CD4-positive, alpha-beta T cell treated with Interleukin-15 for 4 hours (primary cell): ENCODE results near the gene MPND.

ENCODE experiments used
- DNase-seq: peaks from one replicate; pipeline ENCODE4 v3.0.0-alpha.2; 2020; ENCODE audit warnings: low spot score

Gene MPND

GRCh38 chr19:4343370-4344307 lies at the start of gene MPND:
Gene MPND, plus strand, starts transcription at chr19:4343562. Its CDS starts 32 bp downstream, at chr19:4343594.
- DNase-seq = peak; percentile 87

- DNase-seq = no peak
Observed at GRCh38 chr19:4294389-4294788, 49.0 kb upstream of the MPND start.

GRCh38 chr19:4295972-4296771 lies 47.2 kb upstream of the MPND start:
- no peak for DNase-seq

- no peak for DNase-seq
Observed at GRCh38 chr19:4297901-4298809, 45.2 kb upstream of the MPND start.

- no peak for DNase-seq
Observed at GRCh38 chr19:4298810-4299550, 44.4 kb upstream of the MPND start.

DNA sequence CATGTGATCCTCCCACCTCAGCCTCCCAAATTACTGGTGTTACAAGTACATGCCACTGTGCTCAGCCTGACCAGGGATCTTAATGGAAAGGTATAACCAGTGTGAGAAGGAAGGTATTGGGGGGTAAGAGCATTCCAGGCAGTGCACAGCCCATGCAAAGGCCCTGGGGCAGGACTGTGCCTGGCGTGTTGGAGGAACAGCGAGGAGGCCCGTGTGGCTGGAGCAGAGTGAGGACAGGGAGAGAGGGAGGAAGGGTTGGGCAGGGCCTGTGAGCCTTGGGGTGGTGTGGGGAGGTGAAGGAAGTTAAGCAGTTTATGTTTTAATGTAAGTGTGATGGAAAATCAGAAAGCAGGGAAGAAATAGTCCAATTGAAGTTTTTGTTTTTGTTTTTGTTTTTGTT lies 42.8 kb upstream of the MPND start:
- no peak for DNase-seq

- no peak for DNase-seq
Observed at GRCh38 chr19:4301590-4302242, 41.6 kb upstream of the MPND start.

GRCh38 chr19:4302243-4302640 lies 41.1 kb upstream of the MPND start, which contains the start of gene TMIGD2:
Gene TMIGD2, minus strand, starts transcription at chr19:4302389. Its CDS starts 4 bp downstream, at chr19:4302385.
- no peak for DNase-seq

GRCh38 chr19:4303819-4304537 lies 39.4 kb upstream of the MPND start:
- no peak for DNase-seq

GRCh38 chr19:4304538-4305256 lies 38.7 kb upstream of the MPND start, which contains the start of gene FSD1:
Gene FSD1, plus strand, starts transcription at chr19:4304598. Its CDS starts 149 bp downstream, at chr19:4304747.
- DNase-seq = peak; percentile 53

DNA sequence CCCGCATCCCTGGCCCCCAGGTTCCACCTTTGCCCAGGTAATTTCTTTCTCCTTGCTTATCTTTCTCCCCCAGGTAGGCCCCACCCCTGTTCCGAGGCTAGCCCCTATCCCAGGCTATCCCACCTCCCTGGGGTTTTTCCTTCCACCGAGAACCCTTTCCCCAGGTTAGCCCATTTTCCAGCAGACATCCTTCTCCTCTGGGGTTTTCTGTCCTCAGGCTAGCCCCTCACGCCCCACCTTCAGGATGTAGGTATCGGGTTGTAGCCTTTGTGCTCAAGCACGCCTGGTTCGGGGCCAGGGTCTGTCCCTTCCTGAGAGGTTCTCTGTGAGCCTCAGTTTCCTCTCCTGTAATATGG lies 38.1 kb upstream of the MPND start:
- no peak for DNase-seq

DNA sequence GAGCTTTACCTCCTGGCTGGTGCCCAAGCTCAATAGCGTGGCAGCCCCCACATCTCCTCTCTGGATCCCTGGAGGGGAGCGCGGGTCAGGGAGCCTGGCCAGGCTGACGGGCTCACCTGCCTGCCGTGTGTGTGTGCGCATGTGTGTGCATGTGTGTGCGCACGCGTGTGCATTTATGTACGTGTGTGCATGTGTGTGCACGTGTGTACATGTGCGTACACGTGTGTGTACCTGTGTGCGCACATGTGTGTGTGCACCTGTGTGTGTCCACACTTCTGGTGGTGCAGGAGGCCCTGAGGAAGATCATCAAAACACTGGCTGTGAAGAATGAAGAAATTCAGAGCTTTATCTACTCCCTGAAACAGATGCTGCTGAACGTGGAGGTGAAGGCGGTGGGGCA lies 37.7 kb upstream of the MPND start:
- no peak for DNase-seq

GRCh38 chr19:4310247-4311121 lies 32.9 kb upstream of the MPND start:
- DNase-seq = no peak

- DNase-seq = no peak
Observed at GRCh38 chr19:4313847-4314490, 29.4 kb upstream of the MPND start.

- no peak for DNase-seq
Observed at GRCh38 chr19:4316956-4317355, 26.4 kb upstream of the MPND start.

- no peak for DNase-seq
Observed at GRCh38 chr19:4318460-4318859, 24.9 kb upstream of the MPND start.

DNA sequence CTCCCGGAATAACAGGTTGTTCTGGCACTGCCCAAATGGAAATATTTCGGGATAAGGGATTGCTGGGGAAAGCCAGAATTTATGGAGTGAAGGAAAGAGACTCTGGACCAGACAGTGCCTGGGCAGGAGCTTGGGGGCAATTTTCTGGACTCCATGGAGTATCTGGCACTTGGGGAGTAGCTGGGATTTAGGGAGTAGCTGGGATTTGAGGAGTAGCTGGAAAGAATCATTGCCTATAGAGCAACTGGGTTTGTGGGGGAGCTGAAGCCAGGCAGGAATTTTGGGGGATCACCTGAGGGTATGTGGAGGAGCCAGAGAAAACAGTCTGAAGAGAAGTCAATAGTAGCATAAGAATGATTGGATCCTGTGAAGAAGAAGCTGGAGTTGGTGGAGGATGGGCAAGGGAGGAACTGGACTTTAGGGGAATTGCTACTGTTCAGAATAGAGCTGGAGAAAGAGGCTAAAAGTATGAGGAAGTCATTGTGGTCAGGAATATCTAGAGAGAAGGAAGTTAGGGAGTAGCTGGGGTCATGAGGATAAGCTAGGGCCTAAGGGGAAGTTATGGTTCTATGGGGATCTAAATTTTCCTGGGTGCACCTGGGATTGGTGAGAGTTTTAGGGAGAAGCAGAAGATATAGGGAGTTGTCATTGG lies 24.2 kb upstream of the MPND start:
- no peak for DNase-seq
